ENCODE measurements around the gene EIF4EBP2.

EIF4EBP2 gene

GRCh38 chr10:70376436-70377378 lies 27.2 kb upstream of the EIF4EBP2 start:
- no peak for DNase-seq

GRCh38 chr10:70378122-70378521 lies 25.8 kb upstream of the EIF4EBP2 start:
- no peak for DNase-seq

GRCh38 chr10:70379581-70380176 lies 24.3 kb upstream of the EIF4EBP2 start:
- no peak for DNase-seq

- DNase-seq, result peak in 1 of 58 donors; percentile 5
Measured at GRCh38 chr10:70380350-70381135, 23.4 kb upstream of the EIF4EBP2 start.

- peak in 53 of 58 donors; percentile 14 to 81 (median 50) for DNase-seq
Measured at GRCh38 chr10:70381471-70382421, 22.2 kb upstream of the EIF4EBP2 start.

GRCh38 chr10:70391654-70392053 lies 12.3 kb upstream of the EIF4EBP2 start:
- no peak for DNase-seq

GRCh38 chr10:70396140-70396539 lies 7.8 kb upstream of the EIF4EBP2 start:
- DNase-seq, result no peak

- DNase-seq, result no peak
Measured at GRCh38 chr10:70399177-70399576, 4.8 kb upstream of the EIF4EBP2 start.

- DNase-seq, result no peak
Measured at GRCh38 chr10:70403483-70404035, 386 bp upstream of the EIF4EBP2 start.

GRCh38 chr10:70404787-70405036 lies 767 bp downstream of the EIF4EBP2 start:
- peak in 19 of 58 donors; percentile 3 to 56 (median 35) for DNase-seq

- peak in 50 of 58 donors; percentile 4 to 79 (median 41) for DNase-seq
Measured at GRCh38 chr10:70405037-70405824, 1.3 kb downstream of the EIF4EBP2 start.

GRCh38 chr10:70409772-70410171 lies 5.8 kb downstream of the EIF4EBP2 start:
- DNase-seq, result no peak

- no peak for DNase-seq
Measured at GRCh38 chr10:70410608-70411007, 6.7 kb downstream of the EIF4EBP2 start.

- DNase-seq, result no peak
Measured at GRCh38 chr10:70412356-70412755, 8.4 kb downstream of the EIF4EBP2 start.

GRCh38 chr10:70417568-70417967 lies 13.6 kb downstream of the EIF4EBP2 start:
- no peak for DNase-seq

GRCh38 chr10:70418229-70418628 lies 14.3 kb downstream of the EIF4EBP2 start:
- no peak for DNase-seq

- DNase-seq, result no peak
Measured at GRCh38 chr10:70418713-70419112, 14.8 kb downstream of the EIF4EBP2 start.

- DNase-seq, result no peak
Measured at GRCh38 chr10:70424320-70424719, 20.4 kb downstream of the EIF4EBP2 start.

GRCh38 chr10:70425096-70425495 lies 21.2 kb downstream of the EIF4EBP2 start:
- DNase-seq, result no peak

- no peak for DNase-seq
Measured at GRCh38 chr10:70426823-70427222, 22.9 kb downstream of the EIF4EBP2 start.

Measured in anterior cingulate cortex (tissue), 58 donors.